Neural progenitor cell (in vitro differentiated cells): ENCODE measurements around the gene CLIP4. TPM values are rescaled to one million over a fixed set of nuclear protein-coding genes. Genes with fewer than 3 reads are reported as not detected.

Experiments
- DNase-seq: peaks from one replicate; pipeline ENCODE4 v3.0.0-alpha.2; 2016; ENCODE audit warnings: low spot score
- H2AFZ ChIP-seq: fragments of 200-600 bp; sonication (generic); replicated peaks from 2 replicates; pipeline ENCODE4 v1.6.1; 2016; ENCODE audit warnings: antibody characterized with exemption
- H3F3A ChIP-seq: fragments of 200-600 bp; sonication (generic); 2 replicates; pipeline ENCODE4 v1.6.1; 2016; ENCODE audit warnings: antibody characterized with exemption, low read depth
- H3K27ac ChIP-seq: fragments of 200-600 bp; sonication (generic); 2 replicates; pipeline ENCODE4 v1.5.1; 2016; ENCODE audit warnings: mild to moderate bottlenecking
- H3K27me3 ChIP-seq: fragments of 200-600 bp; sonication (generic); 2 replicates; pipeline ENCODE4 v1.6.1; 2016; ENCODE audit warnings: mild to moderate bottlenecking, moderate library complexity
- H3K36me3 ChIP-seq: fragments of 200-600 bp; sonication (generic); 2 replicates; pipeline ENCODE4 v1.5.1; 2016
- H3K4me1 ChIP-seq: fragments of 200-600 bp; sonication (generic); 2 replicates; pipeline ENCODE4 v1.6.1; 2016; ENCODE audit warnings: mixed run types
- H3K4me2 ChIP-seq: fragments of 200-600 bp; sonication (generic); 2 replicates; pipeline ENCODE4 v1.6.1; 2016
- H3K4me3 ChIP-seq: fragments of 200-600 bp; sonication (generic); 2 replicates; pipeline ENCODE4 v1.5.1; 2016
- H3K79me2 ChIP-seq: fragments of 200-600 bp; sonication (generic); 2 replicates; pipeline ENCODE4 v1.6.1; 2016; ENCODE audit warnings: low read depth
- H3K9ac ChIP-seq: fragments of 200-600 bp; sonication (generic); 2 replicates; pipeline ENCODE4 v1.6.1; 2016
- H3K9me3 ChIP-seq: fragments of 200-600 bp; sonication (generic); 2 replicates; pipeline ENCODE4 v1.5.1; 2016; ENCODE audit warnings: low read depth
- H4K20me1 ChIP-seq: fragments of 200-600 bp; sonication (generic); 2 replicates; pipeline ENCODE4 v1.6.1; 2016; ENCODE audit warnings: low read depth
- H3K27ac Mint-ChIP-seq: 3 replicates; pipeline ENCODE4 v1.8.0; 2021; ENCODE audit warnings: mixed read lengths
- H3K27me3 Mint-ChIP-seq: 2 replicates; pipeline ENCODE4 v1.8.0; 2022; ENCODE audit warnings: low read depth, mild to moderate bottlenecking, inconsistent platforms, moderate library complexity, mixed read lengths; ENCODE audit not compliant: insufficient read depth
- H3K36me3 Mint-ChIP-seq: 3 replicates; pipeline ENCODE4 v1.8.0; 2021; ENCODE audit warnings: mixed read lengths
- H3K4me1 Mint-ChIP-seq: 3 replicates; pipeline ENCODE4 v1.8.0; 2021; ENCODE audit warnings: mixed read lengths
- H3K4me3 Mint-ChIP-seq: 3 replicates; pipeline ENCODE4 v1.8.0; 2021; ENCODE audit warnings: mild to moderate bottlenecking, moderate library complexity, mixed read lengths
- H3K9me3 Mint-ChIP-seq: 3 replicates; pipeline ENCODE4 v1.8.0; 2020; ENCODE audit warnings: mixed read lengths
- EZH2 ChIP-seq: fragments of 200-600 bp; sonication (generic); IDR thresholded peaks from 2 replicates; pipeline ENCODE4 v1.6.1; 2017; ENCODE audit warnings: antibody characterized with exemption, mild to moderate bottlenecking, moderate library complexity
- EZH2phosphoT487 ChIP-seq: fragments of 200-600 bp; sonication (generic); IDR thresholded peaks from 2 replicates; pipeline ENCODE4 v1.6.1; 2017; ENCODE audit warnings: antibody characterized with exemption
- total RNA-seq: library from RNA; depleted of rRNA; stranded (reverse); fragments of >200 nt; gene quantifications from 2 replicates; pipeline ENCODE4 v1.2.3, GENCODE V29; 2015; ENCODE audit warnings: low replicate concordance
- TF ChIP-seq, protein P1 (sequence below): fragments of 200-600 bp; sonication (generic); IDR thresholded peaks from 2 replicates; pipeline ENCODE4 v1.5.1; 2017; ENCODE audit warnings: antibody characterized with exemption, mild to moderate bottlenecking

CLIP4 gene
- total RNA-seq, 1 donor from 2014 or later: 2.1 TPM

DNA sequence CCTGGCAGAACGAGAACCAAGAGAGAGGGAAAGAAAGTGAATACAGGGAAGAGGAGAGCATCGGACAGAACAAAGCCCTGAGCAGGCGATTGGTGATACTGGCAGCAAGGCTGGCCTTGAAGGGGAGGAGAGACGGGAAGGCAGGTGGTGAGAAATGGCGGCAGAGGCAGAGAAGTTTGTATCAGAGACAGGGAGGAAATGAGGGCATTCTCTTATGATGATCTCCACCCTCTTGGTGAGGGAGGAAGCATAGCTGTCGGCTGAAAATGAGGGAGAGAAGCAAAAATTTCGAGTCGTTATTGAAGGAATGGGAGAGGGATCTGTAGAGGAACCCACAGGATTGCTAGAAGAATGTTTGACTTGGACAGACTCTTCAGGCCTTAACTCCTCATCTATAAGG is 80.6 kb downstream of the CLIP4 start:
- Histone ChIP-seq H3K27ac (no peak overlapping the region), H3K4me3 (no peak overlapping the region), H3K79me2 (no peaks in the 10 kb centered on the region), H3K27me3 (no peaks in the 10 kb centered on the region), H3K4me1 (no peaks in the 10 kb centered on the region), H4K20me1 (no peaks in the 10 kb centered on the region), H3K36me3 (no peaks in the 10 kb centered on the region), H3F3A (no peaks in the 10 kb centered on the region), H3K9ac (no peak overlapping the region), H3K4me2 (no peak overlapping the region), H2AFZ (no peak overlapping the region), H3K9me3 (no peaks in the 10 kb centered on the region)
- Mint-ChIP-seq H3K27me3 (peaks cover 3% of the 10 kb centered on the region), H3K36me3 (peaks cover 2% of the 10 kb centered on the region), H3K27ac (no peak overlapping the region), H3K4me1 (no peaks in the 10 kb centered on the region), H3K4me3 (no peak overlapping the region), H3K9me3 (no peaks in the 10 kb centered on the region)
- DNase-seq: no peak
- TF ChIP-seq EZH2: no peak
- TF ChIP-seq, protein P1, sequence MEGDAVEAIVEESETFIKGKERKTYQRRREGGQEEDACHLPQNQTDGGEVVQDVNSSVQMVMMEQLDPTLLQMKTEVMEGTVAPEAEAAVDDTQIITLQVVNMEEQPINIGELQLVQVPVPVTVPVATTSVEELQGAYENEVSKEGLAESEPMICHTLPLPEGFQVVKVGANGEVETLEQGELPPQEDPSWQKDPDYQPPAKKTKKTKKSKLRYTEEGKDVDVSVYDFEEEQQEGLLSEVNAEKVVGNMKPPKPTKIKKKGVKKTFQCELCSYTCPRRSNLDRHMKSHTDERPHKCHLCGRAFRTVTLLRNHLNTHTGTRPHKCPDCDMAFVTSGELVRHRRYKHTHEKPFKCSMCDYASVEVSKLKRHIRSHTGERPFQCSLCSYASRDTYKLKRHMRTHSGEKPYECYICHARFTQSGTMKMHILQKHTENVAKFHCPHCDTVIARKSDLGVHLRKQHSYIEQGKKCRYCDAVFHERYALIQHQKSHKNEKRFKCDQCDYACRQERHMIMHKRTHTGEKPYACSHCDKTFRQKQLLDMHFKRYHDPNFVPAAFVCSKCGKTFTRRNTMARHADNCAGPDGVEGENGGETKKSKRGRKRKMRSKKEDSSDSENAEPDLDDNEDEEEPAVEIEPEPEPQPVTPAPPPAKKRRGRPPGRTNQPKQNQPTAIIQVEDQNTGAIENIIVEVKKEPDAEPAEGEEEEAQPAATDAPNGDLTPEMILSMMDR: no peak
- TF ChIP-seq EZH2phosphoT487: no peak

DNA sequence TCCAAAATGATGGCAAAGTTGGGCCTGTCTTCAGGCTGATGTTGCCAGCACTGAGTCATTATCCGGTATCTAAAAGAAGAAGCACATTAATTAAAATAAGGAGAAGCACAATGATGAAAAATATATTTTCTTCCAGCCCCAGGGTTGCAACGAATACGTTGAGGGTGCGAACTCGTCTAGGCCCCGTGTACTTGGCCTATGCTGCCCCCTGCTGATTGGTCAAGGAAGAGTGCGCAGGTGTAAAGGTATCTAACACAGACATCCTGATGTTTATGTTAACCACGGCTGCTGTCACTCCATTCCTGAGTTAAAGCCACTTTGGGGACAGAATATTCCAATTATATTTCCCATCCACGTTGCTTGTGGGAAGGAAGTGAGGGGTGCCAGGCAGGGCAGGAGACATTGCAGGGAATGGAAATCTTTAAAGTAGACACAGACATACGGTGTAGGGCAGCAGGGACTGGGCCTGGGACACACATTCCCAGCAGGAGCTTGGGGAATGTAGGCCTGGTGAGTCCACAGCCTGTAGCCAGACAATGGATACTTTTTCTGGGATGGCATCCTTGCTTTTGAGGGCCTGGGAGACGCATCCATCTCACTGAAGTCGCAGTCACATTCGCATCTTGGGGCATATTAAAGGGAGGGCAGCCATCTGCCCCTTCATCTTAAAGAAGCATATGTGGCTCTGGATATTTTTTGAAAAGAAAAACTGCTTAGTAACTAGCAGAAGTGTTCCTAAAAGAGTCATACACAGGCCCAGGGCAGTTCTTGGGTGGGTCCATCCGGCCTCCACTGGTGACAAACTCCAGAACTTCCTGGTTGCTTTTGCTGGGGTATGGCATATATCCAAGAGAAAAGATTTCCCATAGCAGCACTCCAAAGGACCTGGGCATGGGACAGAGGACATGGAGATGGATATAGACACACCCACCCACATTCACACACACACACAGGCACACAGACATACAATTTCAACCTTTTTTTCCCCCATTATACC is 81.9 kb downstream of the CLIP4 start:
- no peak overlapping the region for H3K4me3 Mint-ChIP-seq
- TF ChIP-seq, protein P1: peak; percentile 91
- TF ChIP-seq EZH2: no peak
- TF ChIP-seq EZH2phosphoT487: no peak
- no peak overlapping the region for H3K27ac Mint-ChIP-seq
- H3K79me2 ChIP-seq: no peaks in the 10 kb centered on the region
- no peak overlapping the region for H2AFZ ChIP-seq
- H3K4me2 ChIP-seq: no peak overlapping the region
- no peaks in the 10 kb centered on the region for H4K20me1 ChIP-seq
- H3K4me1 ChIP-seq: peaks cover 5% of the 10 kb centered on the region
- no peak overlapping the region for H3K9ac ChIP-seq
- peaks cover 2% of the 10 kb centered on the region for H3K36me3 Mint-ChIP-seq
- no peaks in the 10 kb centered on the region for H3K36me3 ChIP-seq
- no peak overlapping the region for H3K4me3 ChIP-seq
- DNase-seq: peak; percentile 81
- peaks cover 10% of the 10 kb centered on the region for H3F3A ChIP-seq
- H3K27ac ChIP-seq: no peak overlapping the region
- H3K4me1 Mint-ChIP-seq: peaks cover 4% of the 10 kb centered on the region
- no peaks in the 10 kb centered on the region for H3K9me3 ChIP-seq
- no peaks in the 10 kb centered on the region for H3K27me3 ChIP-seq
- peaks cover 3% of the 10 kb centered on the region for H3K27me3 Mint-ChIP-seq
- no peaks in the 10 kb centered on the region for H3K9me3 Mint-ChIP-seq

DNA sequence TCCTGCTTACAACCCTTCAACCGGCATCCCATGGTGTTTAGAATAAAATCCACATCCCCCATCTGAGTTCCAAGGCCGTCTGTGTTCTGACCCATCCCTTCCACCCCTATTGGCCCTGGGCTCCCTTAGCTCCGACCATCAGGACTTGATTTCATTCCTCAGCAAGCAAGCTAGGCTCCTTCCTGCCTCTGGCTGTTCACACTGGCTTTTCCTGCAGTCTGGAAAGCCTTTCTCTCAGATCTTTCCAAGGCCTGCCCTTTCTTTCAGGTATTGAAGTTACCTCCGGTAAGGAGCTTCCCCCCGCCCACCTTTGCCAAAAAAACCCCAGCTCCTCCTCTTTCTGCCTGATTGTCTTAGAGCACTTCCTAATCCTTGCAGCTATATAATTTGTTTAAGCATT is 86.8 kb downstream of the CLIP4 start:
- H3K36me3 ChIP-seq: no peaks in the 10 kb centered on the region
- peaks cover 15% of the 10 kb centered on the region for H3K4me1 ChIP-seq
- peak overlapping the region; percentile 53 for H2AFZ ChIP-seq
- Mint-ChIP-seq H3K9me3 (no peaks in the 10 kb centered on the region), H3K27ac (no peak overlapping the region), H3K4me1 (peaks cover 15% of the 10 kb centered on the region), H3K27me3 (no peaks in the 10 kb centered on the region), H3K4me3 (no peak overlapping the region), H3K36me3 (no peaks in the 10 kb centered on the region)
- peaks cover 16% of the 10 kb centered on the region for H3F3A ChIP-seq
- H4K20me1 ChIP-seq: no peaks in the 10 kb centered on the region
- H3K9me3 ChIP-seq: no peaks in the 10 kb centered on the region
- H3K27ac ChIP-seq: no peak overlapping the region
- no peak overlapping the region for H3K9ac ChIP-seq
- H3K4me3 ChIP-seq: no peak overlapping the region
- H3K4me2 ChIP-seq: peak overlapping the region; percentile 34
- no peaks in the 10 kb centered on the region for H3K27me3 ChIP-seq
- DNase-seq: peak; percentile 25
- H3K79me2 ChIP-seq: no peaks in the 10 kb centered on the region
- TF ChIP-seq, protein P1: no peak
- TF ChIP-seq EZH2 (no peak), EZH2phosphoT487 (no peak)
